Adrenal gland (tissue), 5 donors: ENCODE measurements around the gene TBC1D22A.

Experiments used
- CTCF ChIP-seq, 6 experiments: fragments of 450-650 bp in 4 of 6; fragments of 200-600 bp in 2 of 6; sonication (generic) in 1 of 6; IDR thresholded peaks; 1 replicate in 5 of 6; 2 replicates in 1 of 6; pipeline versions ENCODE4 v1.5.1 to v1.8.0; 2016 to 2021; ENCODE audit warnings: antibody characterized with exemption in 6 of 6, mild to moderate bottlenecking in 2 of 6, moderate library complexity in 1 of 6
- POLR2A ChIP-seq, 2 donors: fragments of 450-650 bp; IDR thresholded peaks; one replicate each; pipeline ENCODE4 v1.6.1; 2017; ENCODE audit warnings: antibody characterized with exemption in 2 of 2, mild to moderate bottlenecking in 2 of 2, moderate library complexity in 1 of 2
- donor health status: DM: no; HTN: no; CAD: no.

DNA sequence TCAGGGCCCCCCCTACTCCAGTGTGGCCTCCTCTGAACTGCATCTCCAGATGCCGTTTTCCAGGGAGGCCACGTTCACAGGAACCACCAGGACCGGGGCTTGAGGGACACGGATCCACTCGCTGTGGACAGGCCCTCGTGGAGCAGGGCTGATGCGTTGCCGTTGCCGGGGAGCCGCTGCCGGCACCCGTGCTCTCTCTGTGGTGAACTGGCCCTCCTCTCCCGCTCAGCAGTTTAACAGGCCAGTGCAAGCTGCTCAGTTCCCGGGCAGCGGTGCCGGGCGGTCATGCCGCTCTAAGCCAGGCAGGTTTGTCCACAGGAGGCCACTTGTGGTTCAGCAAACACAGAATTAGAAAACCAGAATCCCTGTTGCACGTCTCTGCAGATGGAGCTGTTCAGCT is 301.6 kb downstream of the TBC1D22A start:
- TF ChIP-seq CTCF (IDR thresholded peaks at IDR 0.05) (no peak), POLR2A (IDR thresholded peaks at IDR 0.05) (no peak)
